Stimulated activated CD4-positive, alpha-beta T cell treated with anti-CD3 and anti-CD28 coated beads, Interleukin-2, amount 100 ng/mL, for 4 hours (primary cell): ENCODE results near the gene CYFIP1.

Experiments
- DNase-seq: peaks from one replicate; pipeline ENCODE4 v3.0.0-alpha.2; 2020; ENCODE audit warnings: low read depth

Gene CYFIP1

GRCh38 chr15:22888120-22888859 lies 91.9 kb downstream of the CYFIP1 start:
- no peak for DNase-seq

- no peak for DNase-seq
Measured at GRCh38 chr15:22887157-22887951, 92.8 kb downstream of the CYFIP1 start.

GRCh38 chr15:22885120-22885519 lies 95.0 kb downstream of the CYFIP1 start:
- DNase-seq, result no peak

- DNase-seq, result no peak
Measured at GRCh38 chr15:22884344-22884743, 95.8 kb downstream of the CYFIP1 start.

- DNase-seq, result no peak
Measured at GRCh38 chr15:22883196-22883595, 97.0 kb downstream of the CYFIP1 start.

GRCh38 chr15:22881739-22882440 lies 98.3 kb downstream of the CYFIP1 start:
- DNase-seq, result no peak

GRCh38 chr15:22880981-22881738 lies 99.0 kb downstream of the CYFIP1 start:
- DNase-seq, result no peak

- DNase-seq, result no peak
Measured at GRCh38 chr15:22880068-22880980, 99.8 kb downstream of the CYFIP1 start.

- no peak for DNase-seq
Measured at GRCh38 chr15:22878103-22878502, 102.1 kb downstream of the CYFIP1 start.

GRCh38 chr15:22877607-22878006 lies 102.6 kb downstream of the CYFIP1 start:
- no peak for DNase-seq

- DNase-seq, result no peak
Measured at GRCh38 chr15:22877117-22877516, 103.1 kb downstream of the CYFIP1 start.

- DNase-seq, result no peak
Measured at GRCh38 chr15:22874966-22875365, 105.2 kb downstream of the CYFIP1 start.

- no peak for DNase-seq
Measured at GRCh38 chr15:22874256-22874655, 105.9 kb downstream of the CYFIP1 start.

- DNase-seq, result no peak
Measured at GRCh38 chr15:22873841-22874240, 106.3 kb downstream of the CYFIP1 start.

GRCh38 chr15:22872936-22873701 lies 107.0 kb downstream of the CYFIP1 start:
- no peak for DNase-seq

GRCh38 chr15:22871481-22872086 lies 108.6 kb downstream of the CYFIP1 start:
- DNase-seq, result no peak

- no peak for DNase-seq
Measured at GRCh38 chr15:22870865-22871264, 109.3 kb downstream of the CYFIP1 start.

GRCh38 chr15:22869856-22870255 lies 110.3 kb downstream of the CYFIP1 start:
- DNase-seq, result no peak

- no peak for DNase-seq
Measured at GRCh38 chr15:22868928-22869327, 111.2 kb downstream of the CYFIP1 start.

- no peak for DNase-seq
Measured at GRCh38 chr15:22868495-22868894, 111.7 kb downstream of the CYFIP1 start.
